Astrocyte (in vitro differentiated cells and primary cell): ENCODE measurements around the gene RBFOX2. TPM values are rescaled to one million over a fixed set of nuclear protein-coding genes. Genes with fewer than 3 reads are reported as not detected.

Experiments
- DNase-seq: peaks from one replicate; pipeline ENCODE4 v3.0.0-alpha.2; 2010; ENCODE audit warnings: low read depth
- FAIRE-seq: peaks from 2 replicates; lab custom pipeline; 2011; peaks lifted over from hg19 to GRCh38; lab: Jason Lieb, UNC
- H2AFZ ChIP-seq: 2 replicates; pipeline ENCODE4 v1.6.0; 2012; ENCODE audit warnings: low read depth, low read length, inconsistent platforms
- H3K27ac ChIP-seq: 2 replicates; pipeline ENCODE4 v1.5.1; 2011; ENCODE audit warnings: low read depth, low read length, inconsistent platforms
- H3K27me3 ChIP-seq: 2 replicates; pipeline ENCODE4 v1.6.0; 2011; ENCODE audit warnings: low read length, inconsistent platforms; ENCODE audit not compliant: insufficient read depth
- H3K36me3 ChIP-seq: 2 replicates; pipeline ENCODE4 v1.5.1; 2011; ENCODE audit warnings: low read length, inconsistent platforms; ENCODE audit not compliant: insufficient read depth
- H3K4me1 ChIP-seq: 2 replicates; pipeline ENCODE4 v1.5.1; 2011; ENCODE audit warnings: low read length, inconsistent platforms; ENCODE audit not compliant: insufficient read depth
- H3K4me2 ChIP-seq: 2 replicates; pipeline ENCODE4 v1.6.0; 2012; ENCODE audit warnings: low read length, inconsistent platforms
- H3K4me3 ChIP-seq: 2 replicates; pipeline ENCODE4 v1.5.1; 2011; ENCODE audit warnings: low read depth, mild to moderate bottlenecking, low read length, inconsistent platforms; ENCODE audit not compliant: insufficient read depth
- H3K79me2 ChIP-seq: 2 replicates; pipeline ENCODE4 v1.6.0; 2012; ENCODE audit warnings: mild to moderate bottlenecking, low read length, inconsistent platforms; ENCODE audit not compliant: insufficient read depth
- H3K9ac ChIP-seq: 2 replicates; pipeline ENCODE4 v1.6.0; 2012; ENCODE audit warnings: mild to moderate bottlenecking, low read length, inconsistent platforms
- H3K9me3 ChIP-seq: 2 replicates; pipeline ENCODE4 v1.5.1; 2012; ENCODE audit warnings: low read depth, mild to moderate bottlenecking, low read length, inconsistent platforms; ENCODE audit not compliant: insufficient read depth
- H4K20me1 ChIP-seq: 2 replicates; pipeline ENCODE4 v1.6.0; 2012; ENCODE audit warnings: low read length, inconsistent platforms; ENCODE audit not compliant: insufficient read depth
- H3K27ac Mint-ChIP-seq: one replicate; pipeline ENCODE4 v1.8.0; 2021; ENCODE audit warnings: mild to moderate bottlenecking, mixed read lengths; ENCODE audit not compliant: unreplicated experiment
- H3K27me3 Mint-ChIP-seq: one replicate; pipeline ENCODE4 v1.8.0; 2021; ENCODE audit warnings: low read depth, mixed read lengths; ENCODE audit not compliant: unreplicated experiment
- H3K36me3 Mint-ChIP-seq: one replicate; pipeline ENCODE4 v1.8.0; 2021; ENCODE audit warnings: low read depth, mixed read lengths; ENCODE audit not compliant: unreplicated experiment
- H3K4me1 Mint-ChIP-seq: one replicate; pipeline ENCODE4 v1.8.0; 2021; ENCODE audit warnings: low read depth, mixed read lengths; ENCODE audit not compliant: unreplicated experiment
- H3K4me3 Mint-ChIP-seq: one replicate; pipeline ENCODE4 v1.8.0; 2021; ENCODE audit warnings: mild to moderate bottlenecking, moderate library complexity, mixed read lengths; ENCODE audit not compliant: unreplicated experiment
- H3K9me3 Mint-ChIP-seq: one replicate; pipeline ENCODE4 v1.8.0; 2021; ENCODE audit warnings: mild to moderate bottlenecking, mixed read lengths; ENCODE audit not compliant: unreplicated experiment
- CTCF ChIP-seq: IDR thresholded peaks from 2 replicates; pipeline ENCODE4 v1.5.1; 2011; ENCODE audit warnings: low read depth, mild to moderate bottlenecking, inconsistent platforms, low read length, moderate library complexity; ENCODE audit not compliant: insufficient read depth
- EZH2 ChIP-seq: IDR thresholded peaks from 2 replicates; pipeline ENCODE4 v1.6.1; 2012; ENCODE audit warnings: mild to moderate bottlenecking, low read length, inconsistent platforms; ENCODE audit not compliant: insufficient read depth
- total RNA-seq: library from RNA; stranded (reverse); gene quantifications from 2 replicates; pipeline ENCODE4 v1.2.1, GENCODE V29; 2021

The RBFOX2 gene
- total RNA-seq, 1 donor from 2014 or later = 169 TPM

GRCh38 chr22:35872451-35872850 lies 156.2 kb downstream of the RBFOX2 start:
- Histone ChIP-seq H3K4me1 (peaks cover 3% of the 10 kb centered on the region), H3K79me2 (peaks cover 53% of the 10 kb centered on the region), H4K20me1 (peaks cover 39% of the 10 kb centered on the region), H3K27ac (no peak overlapping the region), H3K9ac (no peak overlapping the region), H2AFZ (no peak overlapping the region), H3K36me3 (no peaks in the 10 kb centered on the region), H3K4me2 (no peak overlapping the region), H3K27me3 (no peaks in the 10 kb centered on the region), H3K4me3 (no peak overlapping the region), H3K9me3 (peaks cover 3% of the 10 kb centered on the region)
- Mint-ChIP-seq H3K4me1 (peaks cover 20% of the 10 kb centered on the region), H3K9me3 (no peaks in the 10 kb centered on the region), H3K4me3 (no peak overlapping the region), H3K27me3 (no peaks in the 10 kb centered on the region), H3K36me3 (peaks cover 2% of the 10 kb centered on the region), H3K27ac (no peak overlapping the region)
- DNase-seq (no peak), FAIRE-seq (no peak)
- TF ChIP-seq EZH2 (no peak), CTCF (no peak)

GRCh38 chr22:35870517-35871293 lies 157.9 kb downstream of the RBFOX2 start:
- H3K4me3 ChIP-seq = no peak overlapping the region
- FAIRE-seq (no peak), DNase-seq (no peak)
- peaks cover 42% of the 10 kb centered on the region for H4K20me1 ChIP-seq
- no peak overlapping the region for H3K27ac Mint-ChIP-seq
- H3K4me1 Mint-ChIP-seq = peaks cover 20% of the 10 kb centered on the region
- peaks cover 2% of the 10 kb centered on the region for H3K36me3 Mint-ChIP-seq
- H3K4me1 ChIP-seq = peaks cover 3% of the 10 kb centered on the region
- TF ChIP-seq CTCF (no peak), EZH2 (no peak)
- H3K4me3 Mint-ChIP-seq = no peak overlapping the region
- peaks cover 55% of the 10 kb centered on the region for H3K79me2 ChIP-seq
- no peak overlapping the region for H3K4me2 ChIP-seq
- H3K9me3 ChIP-seq = peaks cover 3% of the 10 kb centered on the region
- H3K27me3 Mint-ChIP-seq = no peaks in the 10 kb centered on the region
- H3K9me3 Mint-ChIP-seq = no peaks in the 10 kb centered on the region
- H3K36me3 ChIP-seq = no peaks in the 10 kb centered on the region
- no peaks in the 10 kb centered on the region for H3K27me3 ChIP-seq
- no peak overlapping the region for H3K27ac ChIP-seq
- H2AFZ ChIP-seq = no peak overlapping the region
- no peak overlapping the region for H3K9ac ChIP-seq

GRCh38 chr22:35868938-35869337 lies 159.7 kb downstream of the RBFOX2 start:
- FAIRE-seq (no peak), DNase-seq (peak; percentile 55)
- Histone ChIP-seq H3K9ac (no peak overlapping the region), H3K27ac (no peak overlapping the region), H2AFZ (no peak overlapping the region), H3K27me3 (no peaks in the 10 kb centered on the region), H3K4me1 (peaks cover 3% of the 10 kb centered on the region), H3K9me3 (no peaks in the 10 kb centered on the region), H3K79me2 (peaks cover 52% of the 10 kb centered on the region), H3K36me3 (no peaks in the 10 kb centered on the region), H3K4me3 (no peak overlapping the region), H4K20me1 (peaks cover 51% of the 10 kb centered on the region), H3K4me2 (peak overlapping the region; percentile 45)
- Mint-ChIP-seq H3K27me3 (no peaks in the 10 kb centered on the region), H3K4me1 (peaks cover 23% of the 10 kb centered on the region), H3K4me3 (no peak overlapping the region), H3K9me3 (no peaks in the 10 kb centered on the region), H3K27ac (peak overlapping the region; percentile 48), H3K36me3 (peaks cover 2% of the 10 kb centered on the region)
- TF ChIP-seq EZH2 (no peak), CTCF (no peak)
